Measurements from ENCODE around the gene ADAM21. TPM values are rescaled to one million over a fixed set of nuclear protein-coding genes. Genes with fewer than 3 reads are reported as not detected.
"Not testable (repeated sequence)": the region's sequence is repeated elsewhere in the genome, so short reads cannot be mapped to it uniquely, and the experiment has no call there.

ADAM21 gene
- total and polyA plus RNA-seq, 3 experiments from 2014 or later: 0.09 to 0.12 (median 0.09) TPM

- Histone ChIP-seq H3K36me3 (ENCODE audit: insufficient read depth, low read length) (no peaks in the 10 kb centered on the region), H3K4me1 (ENCODE audit: insufficient read depth, low read length) (no peaks in the 10 kb centered on the region), H3K9me3 (ENCODE audit: low read length) (no peaks in the 10 kb centered on the region), H3K4me3 (ENCODE audit: low read length) (no peak overlapping the region), H3K27ac (ENCODE audit: low read depth, low read length) (no peak overlapping the region), H3K27me3 (ENCODE audit: insufficient read depth, low read length, poor library complexity, severe bottlenecking) (no peaks in the 10 kb centered on the region)
- H3K9me3 Mint-ChIP-seq: no peaks in the 10 kb centered on the region
- H3K27ac Mint-ChIP-seq: no peak overlapping the region
- no peak overlapping the region for H3K4me3 Mint-ChIP-seq
- H3K4me1 Mint-ChIP-seq: no peaks in the 10 kb centered on the region
- no peak for DNase-seq
- H3K27me3 Mint-ChIP-seq: peaks cover 0 to 8% of the 10 kb centered on the region in 2 donors
- peaks cover 12 to 37% (median 27%) of the 10 kb centered on the region in 3 donors for H3K36me3 Mint-ChIP-seq
- POLR2A ChIA-PET: no interaction called here
- CTCF ChIA-PET: no interaction called here
Measured at GRCh38 chr14:70468731-70469130, 16.8 kb downstream of the ADAM21 start.

- H3K27me3 Mint-ChIP-seq; H3K27me3 ChIP-seq (ENCODE audit: insufficient read depth, low read length, poor library complexity, severe bottlenecking); DNase-seq; H3K9me3 ChIP-seq (ENCODE audit: low read length); CTCF ChIA-PET; H3K27ac ChIP-seq (ENCODE audit: low read depth, low read length); POLR2A ChIA-PET; H3K4me3 Mint-ChIP-seq; H3K4me1 Mint-ChIP-seq; H3K4me1 ChIP-seq (ENCODE audit: insufficient read depth, low read length); H3K36me3 ChIP-seq (ENCODE audit: insufficient read depth, low read length); H3K4me3 ChIP-seq (ENCODE audit: low read length); H3K27ac Mint-ChIP-seq; H3K9me3 Mint-ChIP-seq: not testable (repeated sequence)
- peaks cover 14 to 51% (median 30%) of the 10 kb centered on the region in 3 donors for H3K36me3 Mint-ChIP-seq
Measured at GRCh38 chr14:70470863-70471563, 19.0 kb downstream of the ADAM21 start.

- no peak for DNase-seq
- Histone ChIP-seq H3K9me3 (ENCODE audit: low read length) (no peaks in the 10 kb centered on the region), H3K36me3 (ENCODE audit: insufficient read depth, low read length) (no peaks in the 10 kb centered on the region), H3K4me3 (ENCODE audit: low read length) (no peak overlapping the region), H3K27ac (ENCODE audit: low read depth, low read length) (no peak overlapping the region), H3K4me1 (ENCODE audit: insufficient read depth, low read length) (no peaks in the 10 kb centered on the region), H3K27me3 (ENCODE audit: insufficient read depth, low read length, poor library complexity, severe bottlenecking) (no peaks in the 10 kb centered on the region)
- ChIA-PET POLR2A (interaction anchor here (0.6 kb wide), 1 partner anchor 594 kb away, joined by 5 read pairs; no protein-coding TSS in a partner anchor), CTCF (no interaction called here)
- H3K4me1 Mint-ChIP-seq: no peaks in the 10 kb centered on the region
- H3K9me3 Mint-ChIP-seq: peaks cover 0 to 9% (median 0%) of the 10 kb centered on the region in 5 donors
- H3K27me3 Mint-ChIP-seq: peaks cover 0 to 3% of the 10 kb centered on the region in 2 donors
- H3K4me3 Mint-ChIP-seq: no peak overlapping the region
- H3K27ac Mint-ChIP-seq: no peak overlapping the region
- H3K36me3 Mint-ChIP-seq: peaks cover 14 to 56% (median 34%) of the 10 kb centered on the region in 3 donors
Measured at GRCh38 chr14:70472253-70473159, 20.5 kb downstream of the ADAM21 start.

- H3K4me1 ChIP-seq (ENCODE audit: insufficient read depth, low read length): no peaks in the 10 kb centered on the region
- no peaks in the 10 kb centered on the region for H3K36me3 ChIP-seq (ENCODE audit: insufficient read depth, low read length)
- no peak overlapping the region for H3K27ac Mint-ChIP-seq
- no peaks in the 10 kb centered on the region for H3K9me3 ChIP-seq (ENCODE audit: low read length)
- CTCF ChIA-PET: interaction anchor here (0.7 kb wide), 1 partner anchor 244 kb away, joined by 3 read pairs; no protein-coding TSS in a partner anchor
- POLR2A ChIA-PET: no interaction called here
- peaks cover 0 to 3% of the 10 kb centered on the region in 2 donors for H3K27me3 Mint-ChIP-seq
- H3K27ac ChIP-seq (ENCODE audit: low read depth, low read length): no peak overlapping the region
- DNase-seq: no peak
- H3K9me3 Mint-ChIP-seq: peaks cover 0 to 9% (median 0%) of the 10 kb centered on the region in 5 donors
- no peaks in the 10 kb centered on the region for H3K4me1 Mint-ChIP-seq
- no peaks in the 10 kb centered on the region for H3K27me3 ChIP-seq (ENCODE audit: insufficient read depth, low read length, poor library complexity, severe bottlenecking)
- H3K4me3 ChIP-seq (ENCODE audit: low read length): no peak overlapping the region
- peaks cover 14 to 49% (median 32%) of the 10 kb centered on the region in 3 donors for H3K36me3 Mint-ChIP-seq
- no peak overlapping the region for H3K4me3 Mint-ChIP-seq
Measured at GRCh38 chr14:70473825-70474224, 21.9 kb downstream of the ADAM21 start.

DNA sequence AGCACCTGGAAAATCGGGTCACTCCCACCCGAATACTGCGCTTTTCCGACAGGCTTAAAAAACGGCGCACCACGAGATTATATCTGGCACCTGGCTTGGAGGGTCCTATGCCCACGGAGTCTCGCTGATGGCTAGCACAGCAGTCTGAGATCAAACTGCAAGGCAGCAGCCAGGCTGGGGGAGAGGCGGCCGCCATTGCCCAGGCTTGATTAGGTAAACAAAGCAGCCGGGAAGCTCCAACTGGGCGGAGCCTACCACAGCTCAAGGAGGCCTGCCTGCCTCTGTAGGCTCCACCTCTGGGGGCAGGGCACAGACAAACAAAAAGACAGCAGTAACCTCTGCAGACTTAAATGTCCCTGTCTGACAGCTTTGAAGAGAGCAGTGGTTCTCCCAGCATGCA, 23.5 kb downstream of the ADAM21 start:
- H3K36me3 Mint-ChIP-seq: peaks cover 9 to 41% (median 24%) of the 10 kb centered on the region in 3 donors
- POLR2A ChIA-PET: not testable (repeated sequence)

DNA sequence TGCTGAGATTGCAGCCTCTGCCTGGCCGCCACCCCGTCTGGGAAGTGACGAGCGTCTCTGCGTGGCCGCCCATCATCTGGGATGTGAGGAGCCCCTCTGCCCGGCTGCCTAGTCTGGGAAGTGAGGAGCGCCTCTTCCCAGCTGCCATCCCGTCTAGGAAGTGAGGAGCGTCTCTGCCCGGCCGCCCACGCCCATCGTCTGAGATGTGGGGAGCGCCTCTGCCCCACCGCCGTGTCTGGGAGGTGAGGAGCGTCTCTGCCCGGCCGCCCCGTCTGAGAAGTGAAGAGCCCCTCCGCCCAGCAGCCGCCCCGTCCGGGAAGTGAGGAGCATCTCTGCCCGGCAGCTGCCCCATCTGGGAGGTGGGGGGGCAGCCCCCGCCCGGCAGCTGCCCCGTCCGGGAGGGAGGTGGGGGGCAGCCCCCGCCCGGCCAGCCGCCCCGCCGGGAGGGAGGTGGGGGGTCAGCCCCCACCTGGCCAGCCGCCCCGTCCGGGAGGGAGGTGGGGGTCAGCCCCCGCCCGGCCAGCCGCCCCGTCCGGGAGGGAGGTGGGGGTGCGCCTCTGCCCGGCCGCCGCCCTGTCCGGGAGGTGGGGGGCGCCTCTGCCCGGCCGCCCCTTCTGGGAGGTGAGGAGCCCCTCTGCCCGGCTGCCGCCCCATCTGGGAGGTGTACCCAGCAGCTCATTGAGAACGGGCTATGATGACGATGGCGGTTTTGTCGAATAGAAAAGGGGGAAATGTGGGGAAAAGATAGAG, 25.6 kb downstream of the ADAM21 start:
- H3K27me3 Mint-ChIP-seq; H3K4me1 Mint-ChIP-seq; H3K4me1 ChIP-seq (ENCODE audit: insufficient read depth, low read length); H3K36me3 ChIP-seq (ENCODE audit: insufficient read depth, low read length); CTCF ChIA-PET; POLR2A ChIA-PET; H3K27ac ChIP-seq (ENCODE audit: low read depth, low read length); H3K27ac Mint-ChIP-seq; H3K9me3 ChIP-seq (ENCODE audit: low read length); H3K4me3 Mint-ChIP-seq; DNase-seq; H3K4me3 ChIP-seq (ENCODE audit: low read length); H3K27me3 ChIP-seq (ENCODE audit: insufficient read depth, low read length, poor library complexity, severe bottlenecking): not testable (repeated sequence)
- Mint-ChIP-seq H3K9me3 (peaks cover 0 to 15% (median 0%) of the 10 kb centered on the region in 5 donors), H3K36me3 (peaks cover 1 to 28% (median 11%) of the 10 kb centered on the region in 3 donors)

More for the DNA sequence above, 23.5 kb downstream of the ADAM21 start:
- H3K9me3 ChIP-seq (ENCODE audit: low read length); H3K27me3 Mint-ChIP-seq; H3K4me3 ChIP-seq (ENCODE audit: low read length); DNase-seq; CTCF ChIA-PET; H3K36me3 ChIP-seq (ENCODE audit: insufficient read depth, low read length); H3K27me3 ChIP-seq (ENCODE audit: insufficient read depth, low read length, poor library complexity, severe bottlenecking); H3K4me3 Mint-ChIP-seq; H3K4me1 Mint-ChIP-seq; H3K4me1 ChIP-seq (ENCODE audit: insufficient read depth, low read length); H3K27ac ChIP-seq (ENCODE audit: low read depth, low read length); H3K27ac Mint-ChIP-seq: not testable (repeated sequence)
- peaks cover 0 to 15% (median 0%) of the 10 kb centered on the region in 5 donors for H3K9me3 Mint-ChIP-seq

DNA sequence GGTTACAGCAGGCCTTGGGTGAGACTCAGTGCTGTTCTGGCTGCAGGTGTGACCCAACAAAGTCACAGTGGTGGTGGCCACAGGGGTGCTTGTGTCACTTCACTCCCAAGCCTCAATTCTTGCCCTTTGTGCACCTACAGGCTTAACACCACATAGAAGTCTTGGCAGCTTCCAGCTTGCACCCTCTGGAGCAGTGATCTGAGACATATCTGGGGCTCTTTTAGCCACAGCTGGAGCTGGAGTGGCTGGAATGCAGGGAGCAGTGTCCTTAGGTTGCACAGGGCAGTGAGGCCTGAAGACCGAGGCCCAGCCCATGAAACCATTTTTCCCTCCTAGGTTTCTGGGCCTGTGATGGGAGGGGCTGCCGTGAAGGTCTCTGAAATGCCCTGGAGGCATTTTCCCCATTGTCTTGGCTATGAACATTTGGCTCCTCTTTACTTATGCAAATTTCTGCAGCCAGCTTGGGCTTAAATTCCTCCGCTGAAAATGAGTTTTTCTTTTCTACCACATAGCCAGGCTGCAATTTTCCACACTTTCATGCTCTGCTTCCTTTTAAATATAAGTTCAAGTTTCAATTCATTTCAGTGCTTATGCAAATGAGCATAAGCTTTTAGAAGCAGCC, 37.7 kb downstream of the ADAM21 start:
- H3K4me1 ChIP-seq (ENCODE audit: insufficient read depth, low read length): no peaks in the 10 kb centered on the region
- DNase-seq: no peak
- no peaks in the 10 kb centered on the region for H3K27me3 ChIP-seq (ENCODE audit: insufficient read depth, low read length, poor library complexity, severe bottlenecking)
- H3K4me3 ChIP-seq (ENCODE audit: low read length): no peak overlapping the region
- peaks cover 23 to 83% (median 51%) of the 10 kb centered on the region in 3 donors for H3K36me3 Mint-ChIP-seq
- no peak overlapping the region for H3K27ac Mint-ChIP-seq
- peaks cover 8 to 66% (median 50%) of the 10 kb centered on the region in 5 donors for H3K9me3 Mint-ChIP-seq
- no peak overlapping the region for H3K27ac ChIP-seq (ENCODE audit: low read depth, low read length)
- H3K4me1 Mint-ChIP-seq: no peaks in the 10 kb centered on the region
- peaks cover 25% of the 10 kb centered on the region for H3K9me3 ChIP-seq (ENCODE audit: low read length)
- no peaks in the 10 kb centered on the region for H3K36me3 ChIP-seq (ENCODE audit: insufficient read depth, low read length)
- POLR2A ChIA-PET: interaction anchor here (0.6 kb wide), 1 partner anchor 712 kb away, joined by 3 read pairs; no protein-coding TSS in a partner anchor
- CTCF ChIA-PET: no interaction called here
- H3K27me3 Mint-ChIP-seq: no peaks in the 10 kb centered on the region
- H3K4me3 Mint-ChIP-seq: no peak overlapping the region
